KOPT-K1 (cell line): ENCODE measurements around the gene CAMK1D.
A peak's percentile ranks its signal among the peaks of the same experiment; 100 is the strongest.
"Not testable (repeated sequence)": the region's sequence is repeated elsewhere in the genome, so short reads cannot be mapped to it uniquely, and the experiment has no call there.

ENCODE experiments used
- H3K27ac ChIP-seq: fragments of 200-600 bp; sonication (generic); 2 replicates; pipeline ENCODE4 v1.5.1; 2016; ENCODE audit warnings: antibody characterized with exemption, mild to moderate bottlenecking, low read depth, low read length; ENCODE audit not compliant: poor library complexity, severe bottlenecking
- H3K36me3 ChIP-seq: fragments of 200-600 bp; sonication (generic); 2 replicates; pipeline ENCODE4 v1.5.1; 2017; ENCODE audit warnings: antibody characterized with exemption, mild to moderate bottlenecking, low read length, moderate library complexity; ENCODE audit not compliant: insufficient read depth
- H3K9me3 ChIP-seq: fragments of 200-600 bp; sonication (generic); 2 replicates; pipeline ENCODE4 v1.5.1; 2017; ENCODE audit warnings: antibody characterized with exemption, low read length, mild to moderate bottlenecking; ENCODE audit not compliant: insufficient read depth, poor library complexity, severe bottlenecking

Gene CAMK1D

DNA sequence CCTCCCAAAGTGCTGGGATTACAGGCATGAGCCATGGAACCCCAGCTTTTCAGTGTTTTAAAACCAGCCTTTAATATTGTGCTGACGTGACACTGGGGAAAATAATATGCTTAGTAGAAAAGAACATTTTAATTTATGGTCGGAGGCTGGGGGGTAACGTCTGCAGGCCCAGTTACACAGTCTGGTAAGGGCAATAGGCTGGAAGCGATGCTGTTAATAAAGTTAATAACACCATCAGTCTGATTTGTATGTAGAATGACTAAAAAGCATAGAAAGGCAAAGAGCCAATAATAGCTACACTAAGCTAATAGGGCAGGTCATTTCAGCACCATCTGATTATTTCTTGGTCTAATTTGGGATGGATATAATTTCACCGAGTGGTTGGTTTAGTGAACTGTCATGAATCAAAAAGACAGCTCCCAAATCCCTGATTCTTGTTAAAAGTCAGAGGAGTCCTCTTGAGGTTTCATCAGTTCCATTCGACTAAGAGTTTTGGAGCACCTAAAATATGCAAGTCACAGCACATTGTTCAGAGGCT, 192.9 kb downstream of the CAMK1D start:
- Histone ChIP-seq H3K36me3 (no peaks in the 10 kb centered on the region), H3K9me3 (peaks cover 4% of the 10 kb centered on the region), H3K27ac (no peak overlapping the region)

DNA sequence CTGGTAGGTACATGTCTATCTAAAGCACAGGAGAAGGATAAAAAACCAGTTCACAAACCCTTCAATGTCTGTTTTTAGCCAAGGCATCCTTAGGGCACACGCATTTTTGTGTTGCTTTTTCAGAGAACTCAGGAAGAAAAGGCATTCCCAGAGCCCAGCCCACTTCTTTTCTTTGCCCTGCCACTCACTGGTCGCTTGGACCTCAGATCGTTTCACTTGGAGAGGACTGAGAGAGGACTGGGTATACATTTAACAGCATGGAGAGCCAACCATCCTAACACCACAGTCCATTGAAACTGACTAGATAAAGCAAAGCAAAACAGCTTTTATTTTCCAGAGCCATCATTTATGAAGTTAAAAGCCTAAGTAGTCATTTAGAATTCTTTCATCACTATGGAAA, 194.2 kb downstream of the CAMK1D start:
- Histone ChIP-seq H3K9me3 (peaks cover 4% of the 10 kb centered on the region), H3K27ac (no peak overlapping the region), H3K36me3 (no peaks in the 10 kb centered on the region)

GRCh38 chr10:12546160-12546802, 196.9 kb downstream of the CAMK1D start:
- H3K9me3 ChIP-seq, H3K36me3 ChIP-seq, H3K27ac ChIP-seq: not testable (repeated sequence)

GRCh38 chr10:12547301-12547771, 198.0 kb downstream of the CAMK1D start:
- H3K9me3 ChIP-seq = peaks cover 4% of the 10 kb centered on the region
- no peaks in the 10 kb centered on the region for H3K36me3 ChIP-seq
- H3K27ac ChIP-seq = peak overlapping the region; percentile 49

GRCh38 chr10:12549297-12549696, 199.9 kb downstream of the CAMK1D start:
- H3K36me3 ChIP-seq = no peaks in the 10 kb centered on the region

DNA sequence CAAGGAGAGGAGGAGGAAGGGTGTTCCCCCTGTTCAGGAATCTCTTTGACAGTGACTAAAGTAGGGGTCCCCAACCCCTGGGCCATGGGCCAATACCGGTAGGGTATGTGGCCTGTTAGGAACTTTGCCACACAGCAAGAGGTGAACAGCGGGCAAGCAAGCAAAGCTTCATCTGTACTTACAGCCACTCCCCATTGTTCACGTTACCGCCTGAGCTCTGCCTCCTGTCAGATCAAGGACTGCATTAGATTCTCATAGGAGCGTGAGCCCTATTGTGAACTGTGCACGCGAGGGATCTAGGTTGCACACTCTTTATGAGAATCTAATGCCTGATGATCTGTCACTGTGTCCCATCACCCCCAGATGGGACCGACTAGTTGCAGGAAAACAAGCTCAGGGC, 201.6 kb downstream of the CAMK1D start:
- H3K36me3 ChIP-seq = no peaks in the 10 kb centered on the region
- peaks cover 4% of the 10 kb centered on the region for H3K9me3 ChIP-seq
- H3K27ac ChIP-seq = no peak overlapping the region

More at GRCh38 chr10:12549297-12549696, 199.9 kb downstream of the CAMK1D start:
- peaks cover 4% of the 10 kb centered on the region for H3K9me3 ChIP-seq
- H3K27ac ChIP-seq = no peak overlapping the region

DNA sequence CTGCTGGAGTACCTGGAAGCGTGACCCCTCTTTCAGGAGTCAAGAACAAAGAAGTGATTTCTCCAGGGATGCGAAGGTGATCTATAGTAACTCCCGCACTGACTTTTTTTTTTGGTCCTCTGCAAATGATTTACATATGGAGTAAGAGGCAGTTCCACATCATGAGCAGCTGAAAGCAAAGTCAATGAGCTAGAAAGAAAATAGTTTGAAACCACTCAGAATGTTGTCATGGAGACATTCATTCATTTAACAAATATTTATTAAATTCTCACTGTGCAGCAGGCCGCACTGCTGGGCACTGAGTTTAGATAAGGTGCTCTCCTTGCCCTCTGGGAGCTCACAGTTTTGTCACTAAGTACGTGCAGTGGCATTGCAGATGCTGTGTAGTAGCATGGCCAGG, 206.7 kb downstream of the CAMK1D start:
- Histone ChIP-seq H3K36me3 (no peaks in the 10 kb centered on the region), H3K27ac (no peak overlapping the region), H3K9me3 (no peaks in the 10 kb centered on the region)

DNA sequence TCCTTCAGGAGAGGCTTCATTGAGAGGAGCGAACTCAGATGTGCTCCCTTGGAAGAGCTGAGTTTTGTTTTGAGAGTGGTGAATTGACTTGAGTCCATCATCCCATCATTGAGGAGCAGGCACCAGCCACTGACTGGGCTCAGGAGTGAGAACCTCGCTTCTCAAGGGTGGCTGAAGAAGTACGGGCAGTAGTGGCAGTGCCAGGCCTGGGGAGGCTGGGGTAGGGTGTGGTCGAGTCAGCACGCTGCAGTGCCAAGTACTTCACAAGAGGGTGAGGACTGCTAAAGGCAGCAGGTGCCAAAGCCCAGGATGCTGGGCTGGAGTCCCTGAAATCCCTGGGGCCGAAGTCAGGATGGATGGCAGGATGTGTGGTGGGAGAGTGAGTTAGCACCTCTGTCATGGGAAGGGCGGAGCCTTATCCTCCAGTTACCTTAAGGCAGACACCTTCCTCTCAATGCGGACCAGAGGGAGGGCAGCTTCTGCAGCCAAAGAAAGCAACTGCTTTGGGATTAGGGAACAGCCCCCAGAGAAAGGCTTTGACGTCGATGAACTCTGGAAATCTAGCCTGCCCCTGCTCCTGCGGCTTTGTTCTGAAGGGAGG, 210.3 kb downstream of the CAMK1D start:
- no peak overlapping the region for H3K27ac ChIP-seq
- no peaks in the 10 kb centered on the region for H3K9me3 ChIP-seq
- H3K36me3 ChIP-seq = no peaks in the 10 kb centered on the region

DNA sequence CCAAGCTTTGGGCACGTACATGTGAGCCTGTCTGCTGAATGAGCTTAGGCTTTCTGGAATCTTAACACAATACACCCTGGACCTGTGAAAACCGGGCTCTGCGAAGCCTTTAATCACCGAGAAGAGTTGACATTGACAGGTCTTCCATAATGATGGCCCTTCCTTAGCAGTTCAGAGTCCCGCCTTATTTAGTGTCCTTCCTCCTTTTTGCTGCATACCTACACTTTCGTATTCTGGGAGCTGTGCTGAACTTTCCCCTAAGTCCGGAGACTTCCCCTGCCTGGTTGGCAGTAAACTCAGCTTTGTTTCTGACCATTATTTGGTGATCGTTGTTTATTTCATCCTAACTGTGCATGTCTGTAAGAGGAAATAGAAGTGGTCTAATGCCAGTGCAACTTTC, 212.0 kb downstream of the CAMK1D start:
- no peaks in the 10 kb centered on the region for H3K36me3 ChIP-seq
- no peaks in the 10 kb centered on the region for H3K9me3 ChIP-seq
- H3K27ac ChIP-seq = no peak overlapping the region

DNA sequence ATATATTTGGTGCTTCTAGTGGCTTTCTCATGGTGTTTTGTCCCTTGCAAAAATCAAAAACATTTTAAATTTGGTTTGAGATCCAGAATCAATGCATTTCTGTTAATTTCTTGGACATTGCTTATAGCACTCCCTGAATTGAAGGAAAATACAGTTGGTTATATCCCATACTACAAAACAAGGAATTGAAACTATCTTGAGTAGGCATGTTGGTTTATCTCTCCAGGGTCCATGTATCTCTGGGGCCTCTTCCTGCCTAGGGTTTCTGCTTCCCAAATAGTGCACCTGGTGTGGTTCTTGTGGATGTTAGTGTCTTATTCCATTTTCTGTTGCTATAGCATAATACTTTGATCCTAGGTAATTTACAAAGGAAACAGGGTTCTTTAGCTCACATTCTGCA, 212.4 kb downstream of the CAMK1D start:
- Histone ChIP-seq H3K27ac (no peak overlapping the region), H3K36me3 (no peaks in the 10 kb centered on the region), H3K9me3 (no peaks in the 10 kb centered on the region)

DNA sequence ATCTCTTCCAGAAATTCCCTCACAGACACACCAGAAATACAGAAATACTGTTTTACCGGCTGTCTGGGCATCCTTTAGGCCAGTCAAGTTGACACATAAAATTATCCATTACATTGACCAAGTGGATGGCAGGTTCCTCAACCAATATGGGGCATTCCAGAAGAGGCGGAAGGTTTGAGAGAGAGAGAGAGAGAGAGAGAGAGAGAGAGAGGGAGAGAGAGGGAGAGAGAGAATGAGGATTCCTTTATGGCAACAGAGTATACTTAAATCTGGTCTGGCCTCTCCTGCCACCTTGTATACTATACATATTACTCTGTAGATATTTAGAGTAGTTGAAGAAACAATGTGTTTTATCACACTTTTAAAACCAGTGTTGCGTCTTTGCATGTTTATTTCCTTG, 214.1 kb downstream of the CAMK1D start:
- Histone ChIP-seq H3K36me3 (no peaks in the 10 kb centered on the region), H3K27ac (no peak overlapping the region), H3K9me3 (no peaks in the 10 kb centered on the region)

DNA sequence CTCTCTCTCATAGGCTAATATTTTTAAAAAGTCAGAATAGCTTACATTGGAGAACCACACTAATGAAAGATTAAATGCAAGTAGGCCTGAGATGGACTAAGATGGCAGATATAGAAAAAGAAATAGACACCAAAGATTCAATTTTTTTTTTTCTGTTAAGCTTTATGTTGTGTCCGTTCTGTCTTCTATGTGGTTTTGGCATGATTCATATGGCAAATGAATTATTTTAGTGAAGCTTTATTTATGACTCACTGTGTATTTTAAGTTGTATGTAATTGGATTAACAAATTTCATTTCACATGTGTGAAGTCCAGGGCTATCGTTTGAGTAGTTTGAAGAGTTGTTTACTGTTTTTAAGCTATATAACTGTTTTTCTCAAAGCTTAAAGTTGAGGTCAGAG, 214.8 kb downstream of the CAMK1D start:
- no peak overlapping the region for H3K27ac ChIP-seq

DNA sequence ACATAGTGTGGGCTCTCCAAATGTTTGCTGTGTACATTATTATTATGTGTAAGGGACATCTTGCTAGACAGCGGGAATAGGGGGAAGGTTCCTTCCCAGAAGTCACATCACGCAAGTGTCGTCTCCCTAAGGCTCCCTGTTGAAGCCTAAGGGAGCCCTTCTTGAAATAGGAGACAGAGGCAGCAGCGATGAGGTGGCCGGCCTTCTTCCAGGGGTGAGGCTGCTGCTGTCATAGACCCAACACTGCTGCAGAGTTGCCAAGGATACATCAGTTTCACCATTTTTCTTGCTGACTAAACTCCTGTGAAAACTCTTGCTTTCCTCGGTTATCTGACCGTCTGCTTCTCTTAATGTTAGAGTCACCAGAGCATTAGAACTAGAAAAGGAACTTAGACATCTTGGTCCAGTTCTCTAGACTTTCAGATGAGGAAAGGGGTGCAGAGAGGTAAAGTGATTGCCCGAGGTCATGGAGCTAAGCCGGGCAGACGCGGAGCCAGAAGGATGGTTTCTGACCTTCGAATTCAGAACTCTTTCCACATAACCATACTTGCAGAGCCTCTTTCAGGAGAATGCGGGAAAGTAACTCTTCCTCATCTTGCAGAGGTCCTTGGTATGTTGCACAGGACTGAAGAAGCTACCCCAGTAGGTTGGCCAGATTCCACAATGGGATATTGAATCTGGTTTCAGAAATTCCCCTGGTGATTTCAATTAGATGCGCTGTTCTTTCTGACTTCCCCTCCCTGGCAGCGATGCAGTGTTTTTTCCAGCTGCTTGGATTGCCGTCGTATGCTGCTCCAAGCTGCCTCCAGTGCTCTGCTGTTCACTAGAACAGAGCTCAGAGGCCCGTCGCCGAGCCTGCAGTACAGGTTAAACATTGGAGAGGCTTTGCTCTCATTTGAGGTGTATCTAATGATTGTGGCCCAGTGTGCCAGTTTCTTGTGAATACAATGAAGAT, 217.1 kb downstream of the CAMK1D start:
- Histone ChIP-seq H3K9me3 (no peaks in the 10 kb centered on the region), H3K36me3 (no peaks in the 10 kb centered on the region), H3K27ac (no peak overlapping the region)

More for the DNA sequence above, 214.8 kb downstream of the CAMK1D start:
- Histone ChIP-seq H3K9me3 (no peaks in the 10 kb centered on the region), H3K36me3 (no peaks in the 10 kb centered on the region)

- Histone ChIP-seq H3K36me3 (no peaks in the 10 kb centered on the region), H3K9me3 (no peaks in the 10 kb centered on the region), H3K27ac (no peak overlapping the region)
Measured at GRCh38 chr10:12568391-12569009, 219.2 kb downstream of the CAMK1D start.

GRCh38 chr10:12572281-12572680, 222.9 kb downstream of the CAMK1D start:
- H3K36me3 ChIP-seq = no peaks in the 10 kb centered on the region
- H3K27ac ChIP-seq = no peak overlapping the region
- H3K9me3 ChIP-seq = peaks cover 11% of the 10 kb centered on the region
